K562 (cell line): ENCODE data around the gene SYMPK. TPM values are rescaled to one million over a fixed set of nuclear protein-coding genes. Genes with fewer than 3 reads are reported as not detected.

Experiments used
- CXXC5 ChIP-seq: fragments of 250-450 bp; sonication (Bioruptor Pico); IDR thresholded peaks from 2 replicates; pipeline ENCODE4 v1.8.0; 2022; ENCODE audit warnings: inconsistent platforms, mild to moderate bottlenecking, moderate library complexity
- MAZ ChIP-seq, 2 experiments: fragments of 450-650 bp in 1 of 2; sonication (generic) in 1 of 2; formaldehyde crosslinking; IDR thresholded peaks in 1 of 2; conservative IDR thresholded peaks in 1 of 2; 2 replicates each; pipeline versions ENCODE4 v1.4.0 to v1.5.0; 2020; ENCODE audit warnings: mild to moderate bottlenecking in 1 of 2, missing genetic modification reagents in 1 of 2
- ZZZ3 ChIP-seq: fragments of 450-650 bp; IDR thresholded peaks from 2 replicates; pipeline ENCODE4 v1.6.1; 2016; ENCODE audit warnings: antibody characterized with exemption, mild to moderate bottlenecking, moderate library complexity
- polyA plus RNA-seq, 8 experiments: library from polyadenylated mRNA; depleted of rRNA in 4 of 8; stranded (reverse) in 5 of 8; unstranded in 3 of 8; fragments of >200 nt; fragmentation: Nextera tagmentation in 2 of 8; fragmentation: Illumina TruSeq in 1 of 8; extraction: Ambion mirVana in 2 of 8; extraction: Trizol in 1 of 8; gene quantifications; 2 replicates each; pipeline versions ENCODE4 v1.2.1 to v1.2.3, GENCODE V29; 2011 to 2014; ENCODE audit warnings: inconsistent platforms in 1 of 8, missing spikeins in 1 of 8
- total RNA-seq, 7 experiments: library from RNA; depleted of rRNA in 6 of 7; stranded (reverse); fragments of >200 nt in 6 of 7; fragmentation: Illumina TruSeq in 2 of 7; extraction: Trizol in 2 of 7; gene quantifications; 2 replicates each; pipeline versions ENCODE4 v1.2.1 to v1.2.3, GENCODE V29; 2011 to 2021; ENCODE audit warnings: low replicate concordance in 1 of 7
- TF ChIP-seq, protein P1 (sequence below), 2 experiments: fragments of 450-650 bp; formaldehyde crosslinking in 1 of 2; IDR thresholded peaks; 2 replicates each; pipeline versions ENCODE4 v1.4.0 to v1.6.1; 2014 to 2020; ENCODE audit warnings: mild to moderate bottlenecking in 2 of 2, borderline replicate concordance in 1 of 2, low read depth in 1 of 2
- TF ChIP-seq, protein P2 (sequence below): fragments of 450-650 bp; IDR thresholded peaks from 2 replicates; pipeline ENCODE4 v1.6.1; 2016; ENCODE audit warnings: mild to moderate bottlenecking, moderate library complexity

SYMPK gene
- total and polyA plus RNA-seq, 9 of the 15 experiments (the other 6 are each of a cell fraction or from before 2014, with no cell fraction given): 0.73 to 95.5 (median 58.4) TPM

DNA sequence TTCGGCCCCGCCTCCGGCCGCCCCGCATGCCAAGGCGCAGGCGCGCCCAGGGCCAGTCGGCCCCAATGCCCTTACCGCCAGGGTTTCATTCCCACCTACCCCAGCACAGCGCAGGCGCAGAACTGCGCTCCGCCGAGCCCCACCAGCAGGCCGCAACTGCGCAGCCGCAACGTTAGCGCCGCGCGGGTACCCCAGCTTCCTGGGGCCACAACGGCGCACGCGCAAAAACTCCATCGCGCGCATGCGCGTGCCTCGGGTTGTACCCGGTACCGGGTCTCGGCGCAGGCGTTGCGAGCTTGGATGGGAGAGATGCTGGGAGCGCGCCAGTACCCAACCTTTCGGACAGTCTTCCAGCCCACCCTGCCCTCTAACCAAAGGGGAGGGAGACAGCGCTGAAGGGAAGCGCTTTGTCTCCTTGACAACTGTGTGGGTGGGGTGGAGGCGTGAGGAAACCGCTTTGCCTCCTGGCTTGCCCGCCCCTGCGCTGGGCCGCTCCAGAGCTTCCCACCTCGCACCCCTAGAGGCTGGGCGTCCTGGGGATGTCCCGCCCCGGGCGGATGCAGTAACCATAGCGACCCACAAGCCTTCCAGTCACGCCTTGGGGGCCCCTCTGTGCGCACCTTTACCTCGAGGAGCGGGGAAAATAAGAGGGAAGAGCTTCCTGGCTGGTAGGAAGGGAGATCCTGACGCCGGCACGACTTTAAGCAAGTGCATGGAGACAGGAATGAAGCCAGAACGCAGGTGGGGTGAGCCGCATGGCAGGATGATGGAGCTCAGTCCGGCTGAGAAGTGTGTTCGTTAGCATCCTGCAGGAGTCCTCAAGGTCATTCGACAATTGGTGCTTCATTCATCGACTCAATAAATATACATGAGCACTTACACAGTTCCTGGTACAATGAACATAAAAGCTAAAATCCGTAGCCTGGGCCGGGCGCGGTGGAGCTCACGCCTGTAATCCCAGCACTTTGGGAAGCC is 40.0 kb upstream of the SYMPK start (continued):
- TF ChIP-seq, protein P1, sequence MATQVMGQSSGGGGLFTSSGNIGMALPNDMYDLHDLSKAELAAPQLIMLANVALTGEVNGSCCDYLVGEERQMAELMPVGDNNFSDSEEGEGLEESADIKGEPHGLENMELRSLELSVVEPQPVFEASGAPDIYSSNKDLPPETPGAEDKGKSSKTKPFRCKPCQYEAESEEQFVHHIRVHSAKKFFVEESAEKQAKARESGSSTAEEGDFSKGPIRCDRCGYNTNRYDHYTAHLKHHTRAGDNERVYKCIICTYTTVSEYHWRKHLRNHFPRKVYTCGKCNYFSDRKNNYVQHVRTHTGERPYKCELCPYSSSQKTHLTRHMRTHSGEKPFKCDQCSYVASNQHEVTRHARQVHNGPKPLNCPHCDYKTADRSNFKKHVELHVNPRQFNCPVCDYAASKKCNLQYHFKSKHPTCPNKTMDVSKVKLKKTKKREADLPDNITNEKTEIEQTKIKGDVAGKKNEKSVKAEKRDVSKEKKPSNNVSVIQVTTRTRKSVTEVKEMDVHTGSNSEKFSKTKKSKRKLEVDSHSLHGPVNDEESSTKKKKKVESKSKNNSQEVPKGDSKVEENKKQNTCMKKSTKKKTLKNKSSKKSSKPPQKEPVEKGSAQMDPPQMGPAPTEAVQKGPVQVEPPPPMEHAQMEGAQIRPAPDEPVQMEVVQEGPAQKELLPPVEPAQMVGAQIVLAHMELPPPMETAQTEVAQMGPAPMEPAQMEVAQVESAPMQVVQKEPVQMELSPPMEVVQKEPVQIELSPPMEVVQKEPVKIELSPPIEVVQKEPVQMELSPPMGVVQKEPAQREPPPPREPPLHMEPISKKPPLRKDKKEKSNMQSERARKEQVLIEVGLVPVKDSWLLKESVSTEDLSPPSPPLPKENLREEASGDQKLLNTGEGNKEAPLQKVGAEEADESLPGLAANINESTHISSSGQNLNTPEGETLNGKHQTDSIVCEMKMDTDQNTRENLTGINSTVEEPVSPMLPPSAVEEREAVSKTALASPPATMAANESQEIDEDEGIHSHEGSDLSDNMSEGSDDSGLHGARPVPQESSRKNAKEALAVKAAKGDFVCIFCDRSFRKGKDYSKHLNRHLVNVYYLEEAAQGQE (IDR thresholded peaks at IDR 0.05; ENCODE audit: borderline replicate concordance): no peak
- TF ChIP-seq, protein P1 (CRISPR knock-in tag; IDR thresholded peaks at IDR 0.05; ENCODE audit: low read depth): peak; percentile 48
- TF ChIP-seq ZZZ3 (no peak), MAZ (CRISPR knock-in tag; conservative IDR thresholded peaks at IDR 0.05 in 1 of 2, IDR thresholded peaks at IDR 0.05 in 1 of 2) (peak; percentile 77 to 89; a peak in 3 of 4 replicates), CXXC5 (peak; percentile 44)
- TF ChIP-seq, protein P2, sequence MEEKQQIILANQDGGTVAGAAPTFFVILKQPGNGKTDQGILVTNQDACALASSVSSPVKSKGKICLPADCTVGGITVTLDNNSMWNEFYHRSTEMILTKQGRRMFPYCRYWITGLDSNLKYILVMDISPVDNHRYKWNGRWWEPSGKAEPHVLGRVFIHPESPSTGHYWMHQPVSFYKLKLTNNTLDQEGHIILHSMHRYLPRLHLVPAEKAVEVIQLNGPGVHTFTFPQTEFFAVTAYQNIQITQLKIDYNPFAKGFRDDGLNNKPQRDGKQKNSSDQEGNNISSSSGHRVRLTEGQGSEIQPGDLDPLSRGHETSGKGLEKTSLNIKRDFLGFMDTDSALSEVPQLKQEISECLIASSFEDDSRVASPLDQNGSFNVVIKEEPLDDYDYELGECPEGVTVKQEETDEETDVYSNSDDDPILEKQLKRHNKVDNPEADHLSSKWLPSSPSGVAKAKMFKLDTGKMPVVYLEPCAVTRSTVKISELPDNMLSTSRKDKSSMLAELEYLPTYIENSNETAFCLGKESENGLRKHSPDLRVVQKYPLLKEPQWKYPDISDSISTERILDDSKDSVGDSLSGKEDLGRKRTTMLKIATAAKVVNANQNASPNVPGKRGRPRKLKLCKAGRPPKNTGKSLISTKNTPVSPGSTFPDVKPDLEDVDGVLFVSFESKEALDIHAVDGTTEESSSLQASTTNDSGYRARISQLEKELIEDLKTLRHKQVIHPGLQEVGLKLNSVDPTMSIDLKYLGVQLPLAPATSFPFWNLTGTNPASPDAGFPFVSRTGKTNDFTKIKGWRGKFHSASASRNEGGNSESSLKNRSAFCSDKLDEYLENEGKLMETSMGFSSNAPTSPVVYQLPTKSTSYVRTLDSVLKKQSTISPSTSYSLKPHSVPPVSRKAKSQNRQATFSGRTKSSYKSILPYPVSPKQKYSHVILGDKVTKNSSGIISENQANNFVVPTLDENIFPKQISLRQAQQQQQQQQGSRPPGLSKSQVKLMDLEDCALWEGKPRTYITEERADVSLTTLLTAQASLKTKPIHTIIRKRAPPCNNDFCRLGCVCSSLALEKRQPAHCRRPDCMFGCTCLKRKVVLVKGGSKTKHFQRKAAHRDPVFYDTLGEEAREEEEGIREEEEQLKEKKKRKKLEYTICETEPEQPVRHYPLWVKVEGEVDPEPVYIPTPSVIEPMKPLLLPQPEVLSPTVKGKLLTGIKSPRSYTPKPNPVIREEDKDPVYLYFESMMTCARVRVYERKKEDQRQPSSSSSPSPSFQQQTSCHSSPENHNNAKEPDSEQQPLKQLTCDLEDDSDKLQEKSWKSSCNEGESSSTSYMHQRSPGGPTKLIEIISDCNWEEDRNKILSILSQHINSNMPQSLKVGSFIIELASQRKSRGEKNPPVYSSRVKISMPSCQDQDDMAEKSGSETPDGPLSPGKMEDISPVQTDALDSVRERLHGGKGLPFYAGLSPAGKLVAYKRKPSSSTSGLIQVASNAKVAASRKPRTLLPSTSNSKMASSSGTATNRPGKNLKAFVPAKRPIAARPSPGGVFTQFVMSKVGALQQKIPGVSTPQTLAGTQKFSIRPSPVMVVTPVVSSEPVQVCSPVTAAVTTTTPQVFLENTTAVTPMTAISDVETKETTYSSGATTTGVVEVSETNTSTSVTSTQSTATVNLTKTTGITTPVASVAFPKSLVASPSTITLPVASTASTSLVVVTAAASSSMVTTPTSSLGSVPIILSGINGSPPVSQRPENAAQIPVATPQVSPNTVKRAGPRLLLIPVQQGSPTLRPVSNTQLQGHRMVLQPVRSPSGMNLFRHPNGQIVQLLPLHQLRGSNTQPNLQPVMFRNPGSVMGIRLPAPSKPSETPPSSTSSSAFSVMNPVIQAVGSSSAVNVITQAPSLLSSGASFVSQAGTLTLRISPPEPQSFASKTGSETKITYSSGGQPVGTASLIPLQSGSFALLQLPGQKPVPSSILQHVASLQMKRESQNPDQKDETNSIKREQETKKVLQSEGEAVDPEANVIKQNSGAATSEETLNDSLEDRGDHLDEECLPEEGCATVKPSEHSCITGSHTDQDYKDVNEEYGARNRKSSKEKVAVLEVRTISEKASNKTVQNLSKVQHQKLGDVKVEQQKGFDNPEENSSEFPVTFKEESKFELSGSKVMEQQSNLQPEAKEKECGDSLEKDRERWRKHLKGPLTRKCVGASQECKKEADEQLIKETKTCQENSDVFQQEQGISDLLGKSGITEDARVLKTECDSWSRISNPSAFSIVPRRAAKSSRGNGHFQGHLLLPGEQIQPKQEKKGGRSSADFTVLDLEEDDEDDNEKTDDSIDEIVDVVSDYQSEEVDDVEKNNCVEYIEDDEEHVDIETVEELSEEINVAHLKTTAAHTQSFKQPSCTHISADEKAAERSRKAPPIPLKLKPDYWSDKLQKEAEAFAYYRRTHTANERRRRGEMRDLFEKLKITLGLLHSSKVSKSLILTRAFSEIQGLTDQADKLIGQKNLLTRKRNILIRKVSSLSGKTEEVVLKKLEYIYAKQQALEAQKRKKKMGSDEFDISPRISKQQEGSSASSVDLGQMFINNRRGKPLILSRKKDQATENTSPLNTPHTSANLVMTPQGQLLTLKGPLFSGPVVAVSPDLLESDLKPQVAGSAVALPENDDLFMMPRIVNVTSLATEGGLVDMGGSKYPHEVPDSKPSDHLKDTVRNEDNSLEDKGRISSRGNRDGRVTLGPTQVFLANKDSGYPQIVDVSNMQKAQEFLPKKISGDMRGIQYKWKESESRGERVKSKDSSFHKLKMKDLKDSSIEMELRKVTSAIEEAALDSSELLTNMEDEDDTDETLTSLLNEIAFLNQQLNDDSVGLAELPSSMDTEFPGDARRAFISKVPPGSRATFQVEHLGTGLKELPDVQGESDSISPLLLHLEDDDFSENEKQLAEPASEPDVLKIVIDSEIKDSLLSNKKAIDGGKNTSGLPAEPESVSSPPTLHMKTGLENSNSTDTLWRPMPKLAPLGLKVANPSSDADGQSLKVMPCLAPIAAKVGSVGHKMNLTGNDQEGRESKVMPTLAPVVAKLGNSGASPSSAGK: no peak
